HG03095 (cell line): ENCODE data around the gene LHCGR.
A peak's percentile ranks its signal among the peaks of the same experiment; 100 is the strongest.

Experiments used
- ATAC-seq: cut with Tn5 transposase; IDR thresholded peaks from one replicate; pipeline ENCODE4 v1.9.1; 2021; ENCODE audit warnings: moderate library complexity; ENCODE audit not compliant: unreplicated experiment

LHCGR gene

DNA sequence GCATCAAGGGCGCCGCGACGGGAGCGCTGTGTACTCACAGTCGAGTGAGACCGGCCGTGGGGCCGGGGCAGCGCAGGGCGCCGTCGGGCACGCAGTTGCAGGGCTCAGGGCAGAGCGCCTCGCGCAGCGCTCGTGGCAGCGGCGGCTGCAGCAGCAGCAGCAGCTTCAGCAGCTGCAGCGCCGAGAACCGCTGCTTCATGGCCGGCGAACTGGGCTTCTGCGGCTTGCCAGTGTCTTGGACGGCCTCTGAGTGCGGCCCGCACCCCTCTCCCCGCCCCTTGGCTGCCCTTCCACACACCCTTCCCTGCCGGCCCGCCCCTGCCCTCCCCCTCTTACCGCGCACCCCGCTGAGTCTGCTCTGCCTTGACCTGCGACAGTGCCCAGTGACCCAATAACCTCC lies at the start of gene LHCGR:
Gene LHCGR (minus strand): TSS at position 252 of the 400 bp plus-strand sequence. CDS start 53 bp downstream, at position 199.
- no peak for ATAC-seq

DNA sequence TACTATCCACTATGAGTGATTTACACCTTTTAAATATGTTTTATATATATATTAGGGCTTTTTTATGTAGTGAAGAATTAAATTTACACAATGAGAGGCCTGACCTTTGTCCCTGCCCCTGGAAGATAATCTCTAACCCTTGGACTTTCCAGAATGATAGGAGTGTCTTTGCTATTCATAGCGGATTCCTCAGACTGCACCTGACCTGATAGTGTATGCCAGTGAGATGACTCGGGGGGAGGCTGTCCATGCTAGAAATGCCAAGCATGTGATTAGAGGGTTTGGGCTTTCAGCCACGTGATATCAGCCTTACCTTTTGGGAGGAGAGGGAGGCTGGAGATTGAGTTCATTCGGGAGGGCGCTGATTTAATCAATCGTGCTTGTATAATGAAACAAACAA lies 44.1 kb upstream of the LHCGR start:
- no peak for ATAC-seq

DNA sequence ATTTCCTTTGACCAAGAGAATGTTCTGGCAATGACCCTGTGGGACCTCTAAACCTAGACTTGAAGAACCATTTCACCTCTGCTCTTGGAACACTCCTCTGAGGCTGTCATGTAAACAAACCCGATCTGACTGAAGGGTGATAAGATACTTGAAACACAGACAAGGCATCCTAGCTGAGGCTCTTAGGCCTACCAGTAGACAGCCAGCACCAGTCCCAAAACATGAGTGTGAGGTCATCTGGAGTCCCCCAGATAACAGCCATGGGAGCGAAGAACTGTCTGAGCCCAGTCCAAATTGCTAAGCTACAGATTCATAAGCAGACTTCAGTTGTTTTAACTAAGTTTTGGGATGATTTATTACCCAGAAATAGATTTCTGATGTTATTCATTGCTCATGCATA lies 39.5 kb upstream of the LHCGR start:
- no peak for ATAC-seq

DNA sequence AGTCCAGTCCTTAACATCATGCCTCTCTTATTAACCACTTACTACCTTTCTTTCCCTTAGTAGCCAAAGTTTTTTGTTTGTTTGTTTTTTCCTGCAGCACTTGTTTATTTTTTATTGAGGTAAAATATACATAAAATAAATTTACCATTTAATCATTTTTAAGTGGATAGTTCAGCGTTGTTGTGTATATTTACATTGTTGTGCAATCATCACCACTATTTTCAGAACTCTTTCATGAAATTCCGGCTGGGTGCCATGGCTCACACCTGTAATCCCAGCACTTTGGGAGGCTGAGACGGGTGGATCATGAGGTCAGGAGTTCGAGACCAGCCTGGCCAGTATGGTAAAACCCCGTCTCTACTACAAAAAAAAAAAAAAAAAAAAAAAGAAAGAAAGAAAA lies 38.1 kb upstream of the LHCGR start:
- no peak for ATAC-seq

DNA sequence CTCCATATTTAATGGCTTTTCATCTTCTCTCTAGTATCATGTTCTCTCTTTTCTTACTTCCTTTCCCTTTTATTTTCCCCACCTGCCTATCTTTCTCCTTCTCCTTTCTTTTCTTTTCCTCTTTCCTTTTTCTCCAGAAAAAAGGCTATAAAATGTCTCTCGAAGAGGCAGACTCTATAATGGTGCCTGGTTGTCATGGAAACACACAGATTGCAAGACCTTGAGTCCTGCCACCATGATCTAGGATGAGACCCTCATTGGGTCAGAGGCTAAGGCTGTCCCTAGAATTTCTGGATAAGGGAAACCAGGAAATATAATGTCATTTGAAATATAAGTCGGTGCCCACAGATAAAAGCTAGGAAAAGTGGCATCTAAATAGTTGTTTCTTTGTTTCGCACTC lies 36.5 kb upstream of the LHCGR start:
- no peak for ATAC-seq

DNA sequence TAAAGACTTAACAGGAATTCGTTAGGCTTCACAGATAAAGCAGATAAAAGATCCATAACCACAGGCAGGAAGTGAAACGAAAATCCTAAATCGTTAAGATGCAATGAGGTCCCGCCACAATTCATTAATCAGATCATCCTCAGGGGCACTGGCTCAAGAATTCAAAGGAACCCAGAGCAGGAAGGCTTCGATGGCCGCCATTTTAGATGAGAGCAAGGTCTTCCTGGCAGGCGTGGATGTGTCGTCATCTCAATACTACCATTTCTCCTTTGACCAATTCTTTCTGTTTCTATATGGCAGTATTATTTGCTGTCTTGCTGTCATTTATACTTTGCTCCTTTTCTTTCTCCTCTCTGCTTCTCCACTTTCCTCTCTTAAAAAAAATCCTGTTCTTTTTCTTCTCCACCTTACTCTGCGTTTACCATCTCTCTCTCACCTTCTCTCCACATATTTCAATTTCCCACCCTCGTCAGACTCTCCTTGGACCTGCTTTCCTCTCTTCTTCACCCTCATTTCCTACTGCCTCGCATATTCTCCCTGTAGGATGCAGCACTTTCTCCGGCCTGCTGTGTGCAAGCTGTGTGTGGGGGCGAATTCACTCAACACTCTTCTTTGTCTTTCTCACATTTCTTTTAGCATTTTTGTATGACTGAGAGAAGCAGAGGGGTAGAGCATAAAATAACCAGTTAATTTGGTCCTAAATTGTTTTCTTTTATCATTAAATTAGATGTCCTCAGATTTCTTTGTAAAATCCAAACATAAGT lies 35.1 kb upstream of the LHCGR start:
- ATAC-seq, result no peak

DNA sequence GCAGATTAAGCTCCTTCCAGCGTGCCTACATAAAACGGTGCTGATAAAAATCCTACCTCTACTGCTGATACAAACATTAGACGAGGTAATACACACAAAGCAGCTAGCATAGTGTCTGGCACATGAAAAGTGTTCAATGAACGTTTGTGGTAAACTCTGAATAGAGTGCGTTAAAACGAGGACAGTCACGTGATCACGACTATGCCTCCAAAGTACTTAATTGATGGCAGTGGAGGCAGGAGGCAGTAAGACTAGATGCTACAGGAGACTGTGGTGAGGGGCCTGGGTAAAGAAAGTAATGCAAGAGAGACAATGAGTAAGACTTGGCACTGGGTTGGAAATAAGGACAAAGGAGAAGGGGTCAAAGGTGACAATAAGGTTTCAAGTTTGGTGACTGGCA lies 32.1 kb upstream of the LHCGR start:
- ATAC-seq, result no peak

DNA sequence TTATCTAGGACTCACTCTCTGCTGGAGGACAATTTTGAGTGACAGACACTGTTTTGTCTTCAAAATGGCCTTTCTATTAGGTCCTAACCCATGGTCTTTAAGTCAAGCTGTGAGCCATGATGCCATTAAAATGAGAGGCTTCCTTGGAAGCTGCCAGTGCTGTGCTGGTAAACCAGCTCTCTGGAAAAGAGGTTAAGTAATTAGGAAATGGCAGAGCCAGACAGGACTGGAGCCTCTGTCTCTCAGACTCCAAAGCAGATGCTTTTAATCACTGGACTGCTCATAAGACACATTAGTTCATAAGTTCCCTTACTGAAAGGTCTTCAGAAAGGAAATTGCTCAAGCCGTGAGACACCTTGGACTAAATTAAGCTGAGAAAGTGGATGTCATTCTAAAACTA lies 25.8 kb upstream of the LHCGR start:
- no peak for ATAC-seq

DNA sequence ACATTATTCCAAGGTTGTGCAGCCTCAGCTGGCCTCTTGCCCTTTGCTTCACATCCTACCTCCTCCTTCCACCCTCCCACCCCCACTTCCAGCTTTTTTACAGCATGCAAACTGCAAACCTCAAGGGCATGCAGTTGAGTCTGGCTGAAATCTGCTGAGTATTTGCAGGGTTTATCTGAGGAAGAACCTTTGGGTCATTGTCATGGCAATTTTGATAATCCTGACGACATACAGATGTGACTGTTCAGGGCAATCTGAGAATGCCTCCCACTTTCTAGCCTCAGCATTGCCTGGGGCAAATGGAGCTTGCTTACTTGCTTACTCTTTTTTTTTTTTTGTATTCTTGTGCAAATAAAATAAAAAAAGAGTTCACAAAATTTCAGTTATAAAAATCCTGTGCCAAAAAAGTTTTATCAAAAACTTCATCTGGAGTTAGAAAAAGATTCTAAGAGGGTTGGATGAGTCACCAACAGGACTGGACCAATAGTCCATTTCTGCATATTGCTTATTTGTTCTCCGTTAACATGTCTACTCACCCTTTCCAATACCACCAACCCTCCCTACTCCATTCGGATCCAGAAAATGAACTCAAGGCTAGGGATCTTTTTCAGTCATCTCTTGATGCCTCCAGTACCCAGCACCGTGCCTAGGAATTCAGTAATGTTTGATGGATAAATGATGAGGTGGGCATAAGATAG lies 23.6 kb upstream of the LHCGR start:
- no peak for ATAC-seq

DNA sequence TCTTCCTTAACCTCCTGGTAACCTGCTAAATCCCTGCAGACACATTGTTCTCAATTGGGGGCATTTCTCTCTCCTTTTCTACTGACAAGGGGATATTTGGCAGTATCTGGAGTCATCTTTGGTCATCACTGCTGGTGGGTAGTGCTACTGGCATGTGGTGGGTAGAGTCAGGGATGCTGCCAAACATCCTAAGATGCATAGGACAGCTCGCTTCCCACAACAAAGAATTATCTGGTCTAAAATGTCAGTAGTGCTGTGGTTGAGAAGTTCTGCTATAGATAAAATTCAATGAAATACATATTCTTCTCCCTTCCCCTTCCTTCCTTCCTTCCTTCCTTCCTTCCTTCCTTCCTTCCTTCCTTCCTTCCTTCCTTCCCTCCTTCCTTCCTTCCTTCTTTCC lies 18.7 kb upstream of the LHCGR start:
- no peak for ATAC-seq

DNA sequence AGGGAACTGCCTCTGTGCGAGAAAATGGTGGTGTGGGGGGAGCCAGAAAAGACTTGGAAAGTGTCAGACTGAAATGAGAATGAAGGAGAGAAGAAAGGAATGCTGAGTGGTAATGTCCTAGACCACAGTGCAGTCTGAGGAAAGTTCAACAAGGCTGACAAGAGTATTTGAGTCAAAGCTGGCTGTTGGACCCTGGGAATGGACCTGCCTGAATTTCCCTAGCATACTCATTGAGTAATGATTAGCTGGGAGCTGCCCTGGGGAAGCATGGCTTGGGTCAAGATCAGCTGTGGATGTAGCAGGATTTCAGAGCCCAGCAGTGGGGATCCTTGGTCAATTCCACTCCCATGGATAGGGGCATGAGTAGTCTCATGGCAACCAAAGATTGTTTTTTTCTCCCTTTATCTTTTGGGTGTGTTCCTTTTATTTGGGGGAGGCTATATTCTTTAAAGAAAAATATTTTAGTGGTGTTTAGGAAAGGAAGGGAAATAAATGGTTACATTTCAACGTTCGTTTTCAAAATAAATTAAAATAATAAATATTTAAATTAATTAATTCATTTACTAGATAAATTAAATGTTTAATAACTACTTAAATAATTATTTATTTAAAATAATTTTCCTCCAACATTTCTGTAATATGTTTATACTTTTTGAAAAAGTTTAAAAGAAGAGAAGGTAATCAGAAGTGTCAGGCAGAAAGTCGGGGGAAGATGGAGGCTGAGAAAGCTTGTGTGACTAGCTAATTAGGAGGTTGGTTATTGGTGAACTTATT lies 15.9 kb upstream of the LHCGR start:
- no peak for ATAC-seq

DNA sequence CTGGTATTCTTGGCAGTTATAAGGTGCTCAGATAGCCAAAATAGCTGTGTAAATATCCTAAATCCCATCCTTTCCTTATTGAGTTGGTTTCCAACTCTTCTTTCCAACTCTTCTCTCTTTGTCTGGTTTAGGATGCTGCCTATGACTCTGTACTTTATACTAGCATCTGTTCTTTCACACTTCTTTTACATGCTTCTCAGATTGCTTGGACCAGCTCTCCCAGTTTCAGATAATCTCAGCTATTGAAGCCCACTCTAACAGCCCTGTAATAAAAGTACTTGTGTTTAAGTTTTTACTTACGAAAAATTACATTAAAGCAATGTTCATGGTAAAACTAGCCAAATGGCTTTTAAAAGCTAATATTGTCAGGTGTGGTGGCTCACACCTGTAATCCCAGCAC lies 14.7 kb upstream of the LHCGR start:
- no peak for ATAC-seq

DNA sequence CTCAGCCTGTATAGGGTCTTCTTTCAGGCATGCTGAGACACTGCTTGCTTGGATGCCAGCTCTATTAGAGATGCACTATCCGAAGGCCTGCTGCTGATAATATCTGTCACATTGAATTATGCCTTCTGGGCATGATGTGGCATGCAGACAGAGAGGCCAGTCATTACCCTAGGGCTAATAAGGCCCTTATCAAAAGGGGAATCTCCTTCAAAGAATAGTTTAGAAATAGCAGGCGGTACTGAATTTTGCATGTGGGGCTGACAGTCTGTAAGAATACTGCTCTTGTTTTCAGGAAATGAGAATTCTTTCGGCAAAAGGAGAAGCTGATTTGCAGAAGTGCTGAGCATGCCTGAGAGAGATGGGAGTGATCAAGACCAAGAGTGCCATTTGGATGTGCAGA lies 13.1 kb upstream of the LHCGR start:
- ATAC-seq, result no peak

DNA sequence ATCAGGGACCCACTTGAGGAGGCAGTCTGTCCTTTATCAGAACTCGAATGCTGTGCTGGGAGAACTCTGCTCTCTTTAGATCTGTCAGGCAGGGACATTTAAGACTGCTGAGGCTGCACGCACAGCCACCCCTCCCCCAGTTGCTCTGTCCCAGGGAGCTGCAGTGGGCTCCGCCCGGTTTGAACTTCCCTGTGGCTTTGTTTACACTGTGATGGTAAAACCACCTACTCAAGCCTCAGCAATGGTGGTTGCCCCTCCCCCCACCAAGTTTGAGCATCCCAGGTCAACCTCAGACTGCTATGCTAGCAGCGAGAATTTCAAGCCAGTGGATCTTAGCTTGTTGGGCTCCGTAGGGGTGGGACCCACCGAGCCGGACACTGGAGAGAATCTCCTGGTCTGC lies 11.8 kb upstream of the LHCGR start:
- ATAC-seq, result no peak

DNA sequence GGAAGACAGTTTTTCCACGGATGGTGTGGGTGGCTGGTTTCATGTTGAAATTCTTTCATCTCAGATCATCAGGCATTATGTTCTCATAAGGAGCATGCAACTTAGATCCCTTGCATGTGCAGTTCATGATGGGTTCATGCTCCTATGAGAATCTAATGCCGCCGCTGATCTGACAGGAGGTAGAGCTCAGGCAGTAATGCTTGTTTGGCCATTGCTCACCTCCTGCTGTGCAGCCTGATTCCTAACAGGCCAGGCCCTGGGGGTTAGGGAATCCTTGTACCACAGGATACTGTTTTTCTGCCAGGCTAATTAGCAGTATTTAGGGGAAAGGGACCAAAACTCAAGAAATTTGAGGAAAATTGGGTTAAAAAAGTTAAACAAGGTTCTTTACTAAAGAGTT lies 5.3 kb upstream of the LHCGR start:
- ATAC-seq, result no peak

DNA sequence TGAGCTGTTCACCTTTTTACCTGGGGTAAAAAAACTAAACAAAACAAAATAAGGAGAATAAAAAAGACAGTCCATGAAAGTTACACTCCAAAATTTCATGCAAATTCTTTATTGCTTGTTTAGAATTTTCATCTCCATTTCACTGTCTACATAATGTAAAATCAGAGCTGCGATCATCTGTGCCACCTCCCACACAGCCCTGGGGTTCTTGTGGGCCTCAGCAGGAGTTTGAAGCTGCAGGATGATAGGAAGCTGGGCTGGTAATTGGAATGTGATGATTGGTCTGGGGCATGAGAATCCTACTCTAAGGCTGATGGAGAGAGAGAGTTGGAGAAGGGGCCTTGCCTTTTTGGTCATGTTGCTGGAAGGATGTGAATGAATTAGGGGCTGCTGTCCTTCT lies 4.2 kb upstream of the LHCGR start:
- ATAC-seq, result no peak

DNA sequence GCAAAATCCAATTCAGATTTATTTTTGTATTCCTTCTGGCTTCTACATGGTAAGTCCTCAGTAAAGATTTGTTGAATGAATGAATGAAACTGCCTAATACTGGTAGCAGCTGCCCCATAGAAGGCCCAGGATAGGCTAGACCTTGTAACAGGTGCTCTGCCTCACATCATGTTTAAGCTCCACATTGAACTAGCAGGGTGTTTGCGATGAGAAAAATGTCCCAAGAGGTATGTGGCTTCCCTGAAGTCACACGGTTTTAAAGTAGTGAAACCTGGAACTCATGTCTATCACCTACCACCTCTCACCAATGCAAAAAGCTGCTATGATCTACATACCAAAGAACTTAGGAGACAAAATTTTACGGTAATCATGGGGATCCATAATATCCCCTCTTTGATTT lies 765 bp upstream of the LHCGR start:
- ATAC-seq, result no peak

DNA sequence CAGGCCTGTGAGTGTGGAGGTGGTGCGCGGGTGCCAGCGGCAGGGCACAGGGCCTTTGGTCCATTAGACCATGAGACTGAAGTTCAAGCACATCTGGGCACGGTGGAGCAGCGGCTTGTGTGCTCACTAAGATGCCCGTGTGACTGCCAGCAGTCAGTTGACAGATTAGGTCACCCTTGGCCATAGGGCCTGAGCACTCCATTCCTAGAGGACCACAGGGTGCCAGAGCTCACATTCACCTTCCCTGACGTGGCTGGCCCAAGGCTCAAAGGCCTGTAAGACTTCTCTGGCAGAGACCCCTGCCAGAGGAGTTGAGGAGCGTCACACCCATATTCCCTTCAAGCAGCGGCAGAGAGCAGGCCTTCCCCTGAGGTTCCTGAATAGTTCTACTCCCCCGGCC lies 650 bp downstream of the LHCGR start:
- no peak for ATAC-seq

DNA sequence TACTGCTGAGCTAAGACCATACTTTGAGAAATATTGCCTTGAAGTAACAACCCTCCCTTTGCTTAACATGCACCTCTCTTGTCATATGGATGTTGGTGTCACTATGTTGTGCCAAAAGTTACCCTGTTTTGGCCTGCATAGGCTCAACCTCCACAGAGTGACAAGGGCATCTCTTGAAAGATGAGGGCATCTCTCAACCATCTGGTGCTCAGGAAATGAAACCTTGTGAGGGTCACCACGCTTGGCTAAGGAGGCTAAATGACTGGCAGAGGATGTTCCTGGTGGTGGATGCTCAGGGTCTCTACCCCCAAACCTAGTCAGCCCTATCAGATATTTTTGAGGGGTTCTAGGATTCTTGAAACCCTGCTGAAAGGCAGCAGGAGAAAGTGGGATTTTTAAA lies 2.3 kb downstream of the LHCGR start:
- no peak for ATAC-seq

DNA sequence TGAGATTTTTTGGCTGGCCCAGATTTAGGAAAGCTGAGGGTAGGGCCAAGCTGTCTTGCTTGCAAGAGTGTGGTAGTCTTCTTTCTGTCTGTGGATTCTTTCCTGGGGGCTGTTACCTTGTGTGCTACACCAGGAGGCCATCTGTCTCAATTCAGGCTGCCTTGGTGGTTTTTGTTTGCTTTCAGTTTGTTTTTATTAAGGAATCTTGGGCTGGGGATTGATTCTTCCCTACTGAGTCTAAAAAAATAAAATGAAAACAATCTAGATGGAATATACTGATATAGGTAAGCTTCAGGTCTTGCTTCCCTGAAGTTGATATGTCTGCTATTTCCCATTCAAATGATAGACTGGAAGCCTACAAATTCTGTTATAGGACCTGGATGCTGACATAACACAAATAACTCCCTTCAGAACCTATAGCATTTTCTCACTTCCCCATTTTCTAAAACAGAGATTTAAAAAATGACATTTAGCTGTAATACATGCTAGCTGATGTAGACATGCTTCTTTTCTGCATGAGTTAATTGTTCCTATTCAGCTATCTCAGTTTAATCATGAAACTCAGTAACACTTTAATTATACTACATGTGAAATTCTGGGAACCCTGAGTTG lies 5.3 kb downstream of the LHCGR start:
- ATAC-seq, result peak; percentile 80

DNA sequence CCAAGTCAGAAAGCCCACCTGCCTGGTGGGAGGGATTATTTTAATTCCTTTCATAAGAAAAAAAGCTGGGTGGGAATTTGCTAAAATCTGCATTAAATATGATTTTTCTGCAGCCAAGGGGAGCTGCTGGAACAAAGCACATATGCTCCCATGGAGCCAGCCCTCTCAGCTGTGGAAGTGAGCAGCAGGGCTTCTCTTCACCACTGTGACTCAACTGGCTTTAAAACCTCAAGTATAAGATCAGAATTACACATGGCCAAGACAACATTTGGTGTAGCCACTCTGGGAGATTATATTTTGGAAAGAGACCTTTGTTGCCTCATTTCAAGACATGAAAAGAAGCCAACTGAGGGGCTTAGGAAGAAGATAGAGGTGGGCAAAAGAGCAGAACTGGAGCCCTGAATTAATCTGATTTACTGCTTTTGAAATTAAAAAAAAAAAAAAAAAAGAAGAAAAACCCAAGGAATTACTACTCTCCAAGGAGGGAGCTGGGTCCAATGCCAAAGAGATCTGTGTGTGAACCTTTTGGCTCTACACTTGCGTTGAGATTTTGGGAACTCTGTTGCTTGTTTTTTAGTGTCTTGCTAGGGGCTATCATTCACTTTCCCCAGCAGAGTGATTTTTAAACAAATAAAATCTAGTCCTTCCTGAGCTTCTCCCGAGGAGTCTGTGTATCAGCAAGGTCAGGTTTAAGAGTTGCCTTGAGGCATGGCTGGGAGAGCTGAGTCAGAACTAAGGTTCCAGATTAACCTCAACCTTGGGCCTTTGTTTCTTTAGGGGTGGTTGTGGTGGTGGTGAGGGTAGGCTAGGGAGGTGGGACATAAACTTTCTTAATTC lies 6.0 kb downstream of the LHCGR start:
- peak; percentile 39 for ATAC-seq
